Heart left ventricle (tissue), 13 donors: Measurements from ENCODE around the gene CNEP1R1.

ENCODE experiments used
- CTCF ChIP-seq, 12 donors: fragments of 200-600 bp; sonication (generic) in 4 of 12; IDR thresholded peaks; one replicate each; pipeline versions ENCODE4 v1.5.0 to v1.8.0; 2018 to 2022; ENCODE audit warnings: antibody characterized with exemption in 12 of 12, mild to moderate bottlenecking in 5 of 12
- POLR2A ChIP-seq, 2 donors: fragments of 450-650 bp; IDR thresholded peaks; one replicate each; pipeline ENCODE4 v1.6.1; 2017; ENCODE audit warnings: antibody characterized with exemption in 2 of 2, mild to moderate bottlenecking in 2 of 2, moderate library complexity in 2 of 2
- donor health status: ischemic (EF 13 %, LVEDD 7.1; RV severe dilation, severe dysfunction).
- donor health status: DM: no; HTN: yes; CAD: no.
- donor health status: DM: no; HTN: no; CAD: no.
- donor health status: ischemic (EF 25% LVEDD 6.9; RV normal size, moderate dysfunction).
- donor health status: ischemic (EF 25% LVEDD 5.7; RV mildly dilated, moderate dysfunction).
- donor health status: ischemic (EF 35%, LVEDD 5.7; RV mildly dilated, moderate dysfunction).
- donor health status: nonischemic (EF 11% LVEDD 7.7; RV severe dilation, severe dysfunction).
- donor health status: DM: yes; HTN: yes; CAD: no.
- donor health status: PGD.
- donor health status: ischemic (EF 29% LVEDD 5.4; RV normal size, mild dysfunction).
- donor health status: nonischemic (EF 23%, LVEDD 6.1; RV moderate dilation, normal function).

GRCh38 chr16:49992825-49993224, 32.2 kb upstream of the CNEP1R1 start:
- TF ChIP-seq CTCF (IDR thresholded peaks at IDR 0.05) (no peak), POLR2A (IDR thresholded peaks at IDR 0.05) (no peak)
